Smooth muscle cell of the brain vasculature (primary cell): ENCODE results near the gene GRK1.

Experiments used
- DNase-seq: peaks from one replicate; pipeline ENCODE4 v3.0.0-alpha.2; 2012; ENCODE audit warnings: low read depth, low spot score

Gene GRK1

GRCh38 chr13:113775451-113776145, 108.6 kb downstream of the GRK1 start:
- no peak for DNase-seq

- no peak for DNase-seq
Measured at GRCh38 chr13:113776231-113777125, 109.5 kb downstream of the GRK1 start.

- DNase-seq = no peak
Measured at GRCh38 chr13:113777311-113778260, 110.6 kb downstream of the GRK1 start.

GRCh38 chr13:113781571-113781970, 114.6 kb downstream of the GRK1 start:
- DNase-seq = no peak

- no peak for DNase-seq
Measured at GRCh38 chr13:113782472-113782871, 115.5 kb downstream of the GRK1 start.

- DNase-seq = no peak
Measured at GRCh38 chr13:113783200-113783881, 116.3 kb downstream of the GRK1 start.

GRCh38 chr13:113783966-113784644, 117.1 kb downstream of the GRK1 start:
- DNase-seq = no peak

GRCh38 chr13:113784645-113785024, 117.6 kb downstream of the GRK1 start:
- DNase-seq = no peak

GRCh38 chr13:113785051-113786010, 118.3 kb downstream of the GRK1 start:
- peak; percentile 20 for DNase-seq

GRCh38 chr13:113786262-113786841, 119.3 kb downstream of the GRK1 start:
- DNase-seq = no peak
